ENCODE measurements around the gene FAM50A.
A peak's percentile ranks its signal among the peaks of the same experiment; 100 is the strongest.
"Not testable (repeated sequence)": the region's sequence is repeated elsewhere in the genome, so short reads cannot be mapped to it uniquely, and the experiment has no call there.

Gene FAM50A

GRCh38 chrX:154399527-154400368 is 44.2 kb upstream of the FAM50A start:
- no peak for TF ChIP-seq CTCF (IDR thresholded peaks at IDR 0.05; ENCODE audit: low read depth, low read length, missing control alignments)
- no peak for DNase-seq (ENCODE audit: extremely low read depth, low read depth)
- H3K4me3 ChIP-seq (replicated peaks; ENCODE audit: low read depth, low read length): peak overlapping the region; percentile 88

GRCh38 chrX:154400369-154400817 is 43.5 kb upstream of the FAM50A start:
- H3K4me3 ChIP-seq (replicated peaks; ENCODE audit: low read depth, low read length): peak overlapping the region; percentile 88
- not testable (repeated sequence) for DNase-seq (ENCODE audit: extremely low read depth, low read depth)

GRCh38 chrX:154401045-154401799 is 42.7 kb upstream of the FAM50A start:
- peak overlapping the region; percentile 88 for H3K4me3 ChIP-seq (replicated peaks; ENCODE audit: low read depth, low read length)
- DNase-seq (ENCODE audit: extremely low read depth, low read depth): no peak
- TF ChIP-seq CTCF (IDR thresholded peaks at IDR 0.05; ENCODE audit: low read depth, low read length, missing control alignments): no peak

GRCh38 chrX:154401918-154402621 is 41.9 kb upstream of the FAM50A start:
- no peak for DNase-seq (ENCODE audit: extremely low read depth, low read depth)
- TF ChIP-seq CTCF (IDR thresholded peaks at IDR 0.05; ENCODE audit: low read depth, low read length, missing control alignments): no peak
- no peak overlapping the region for H3K4me3 ChIP-seq (replicated peaks; ENCODE audit: low read depth, low read length)

- no peak overlapping the region for H3K4me3 ChIP-seq (replicated peaks; ENCODE audit: low read depth, low read length)
- no peak for TF ChIP-seq CTCF (IDR thresholded peaks at IDR 0.05; ENCODE audit: low read depth, low read length, missing control alignments)
- DNase-seq (ENCODE audit: extremely low read depth, low read depth): no peak
Measured at GRCh38 chrX:154402622-154403127, 41.3 kb upstream of the FAM50A start.

GRCh38 chrX:154403192-154403591 is 40.7 kb upstream of the FAM50A start:
- no peak for DNase-seq (ENCODE audit: extremely low read depth, low read depth)
- no peak overlapping the region for H3K4me3 ChIP-seq (replicated peaks; ENCODE audit: low read depth, low read length)
- no peak for TF ChIP-seq CTCF (IDR thresholded peaks at IDR 0.05; ENCODE audit: low read depth, low read length, missing control alignments)

All from HFF-Myc (cell line).